ENCODE results near the gene AMFR.

DNA sequence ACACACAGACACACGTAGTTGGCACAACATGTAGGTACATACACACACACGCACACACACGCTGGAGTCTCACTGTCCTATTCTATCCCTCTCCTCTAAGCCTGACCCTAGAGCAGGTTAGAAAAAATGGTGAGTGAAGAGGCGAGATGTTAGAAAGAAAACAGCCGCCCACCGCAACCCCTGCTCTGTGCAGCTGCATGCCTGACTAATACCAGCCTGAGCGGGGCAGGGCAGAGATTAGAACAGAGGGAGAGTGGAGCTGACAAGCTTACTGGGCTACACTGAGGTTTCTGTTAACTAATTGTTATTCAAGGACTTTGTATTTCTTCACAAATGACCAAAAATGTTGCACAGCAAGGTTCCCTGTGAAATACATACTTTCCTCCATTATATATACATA is 59.8 kb downstream of the AMFR start:
- TF ChIP-seq CTCF (conservative IDR thresholded peaks at IDR 0.05), result no peak
- TF ChIP-seq EZH2 (IDR thresholded peaks at IDR 0.05; ENCODE audit: low read depth), result no peak
